ENCODE data around the gene ITIH6.
"Not testable (repeated sequence)": the region's sequence is repeated elsewhere in the genome, so short reads cannot be mapped to it uniquely, and the experiment has no call there.

ITIH6 gene

GRCh38 chrX:54786967-54787366 is 11.1 kb downstream of the ITIH6 start:
- TF ChIP-seq HDGF (IDR thresholded peaks at IDR 0.05; ENCODE audit: borderline replicate concordance) (no peak), FOXA1 (IDR thresholded peaks at IDR 0.05) (no peak), CTBP1 (IDR thresholded peaks at IDR 0.05; ENCODE audit: borderline replicate concordance) (no peak), TARDBP (IDR thresholded peaks at IDR 0.05) (no peak), LEF1 (IDR thresholded peaks at IDR 0.05; ENCODE audit: borderline replicate concordance) (no peak), SUZ12 (IDR thresholded peaks at IDR 0.05) (no peak), FOXM1 (IDR thresholded peaks at IDR 0.05; ENCODE audit: borderline replicate concordance) (no peak), ARNT (IDR thresholded peaks at IDR 0.05) (no peak), FOXK2 (IDR thresholded peaks at IDR 0.05) (no peak), L3MBTL2 (conservative IDR thresholded peaks at IDR 0.05) (no peak)
- TF ChIP-seq, protein P1, sequence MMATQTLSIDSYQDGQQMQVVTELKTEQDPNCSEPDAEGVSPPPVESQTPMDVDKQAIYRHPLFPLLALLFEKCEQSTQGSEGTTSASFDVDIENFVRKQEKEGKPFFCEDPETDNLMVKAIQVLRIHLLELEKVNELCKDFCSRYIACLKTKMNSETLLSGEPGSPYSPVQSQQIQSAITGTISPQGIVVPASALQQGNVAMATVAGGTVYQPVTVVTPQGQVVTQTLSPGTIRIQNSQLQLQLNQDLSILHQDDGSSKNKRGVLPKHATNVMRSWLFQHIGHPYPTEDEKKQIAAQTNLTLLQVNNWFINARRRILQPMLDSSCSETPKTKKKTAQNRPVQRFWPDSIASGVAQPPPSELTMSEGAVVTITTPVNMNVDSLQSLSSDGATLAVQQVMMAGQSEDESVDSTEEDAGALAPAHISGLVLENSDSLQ (IDR thresholded peaks at IDR 0.05), result no peak
- CTCF ChIA-PET, result interaction anchor here (1.3 kb wide), 1 partner anchor 147 kb away, joined by 6 read pairs; no protein-coding TSS in a partner anchor
- DNase-seq (ENCODE audit: extremely low spot score), result no peak
- POLR2A ChIA-PET, result interaction anchor here (1.0 kb wide), 1 partner anchor 147 kb away, joined by 3 read pairs; no protein-coding TSS in a partner anchor

DNA sequence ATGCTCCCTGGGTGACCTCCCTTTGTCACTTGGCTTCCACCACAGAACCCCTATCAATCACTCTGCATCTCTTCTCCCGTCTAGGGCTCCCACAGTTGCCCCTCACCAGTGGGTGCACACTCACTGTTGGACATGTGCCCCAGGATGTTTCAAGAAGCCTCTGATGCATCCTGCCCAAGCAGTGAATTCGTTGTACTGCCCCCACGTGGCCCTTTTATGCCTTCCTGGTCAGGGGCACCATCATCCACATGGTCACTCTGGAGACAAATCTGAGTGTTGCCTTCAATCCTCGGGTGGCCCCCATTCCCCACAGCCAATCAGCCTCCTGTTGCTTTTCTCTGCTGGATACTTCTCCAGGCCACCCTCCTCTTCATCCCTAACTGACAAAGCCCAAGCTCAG is 12.2 kb downstream of the ITIH6 start:
- no peak for TF ChIP-seq ELF4 (IDR thresholded peaks at IDR 0.05)
- ChIA-PET CTCF (interaction anchor here (0.5 to 1.3 kb wide), 2 partner anchors 146 to 1293 kb away, joined by 4 to 6 read pairs; no protein-coding TSS in a partner anchor), POLR2A (no interaction called here)
- DNase-seq (ENCODE audit: extremely low spot score), result peak; percentile 26

- POLR2A ChIA-PET, result no interaction called here
- DNase-seq (ENCODE audit: extremely low spot score), result no peak
- no peak for TF ChIP-seq FOXK2 (IDR thresholded peaks at IDR 0.05)
- TF ChIP-seq ELF4 (IDR thresholded peaks at IDR 0.05), result no peak
- no peak for TF ChIP-seq FOXA1 (IDR thresholded peaks at IDR 0.05)
- no peak for TF ChIP-seq SP1 (IDR thresholded peaks at IDR 0.05)
- TF ChIP-seq, protein P1 (IDR thresholded peaks at IDR 0.05), result no peak
- no peak for TF ChIP-seq TARDBP (IDR thresholded peaks at IDR 0.05)
- TF ChIP-seq HDGF (IDR thresholded peaks at IDR 0.05; ENCODE audit: borderline replicate concordance), result no peak
- no peak for TF ChIP-seq ZNF384 (IDR thresholded peaks at IDR 0.05)
- TF ChIP-seq SUZ12 (IDR thresholded peaks at IDR 0.05), result no peak
- no peak for TF ChIP-seq CTBP1 (IDR thresholded peaks at IDR 0.05; ENCODE audit: borderline replicate concordance)
- no peak for TF ChIP-seq ARNT (IDR thresholded peaks at IDR 0.05)
- TF ChIP-seq BHLHE40 (IDR thresholded peaks at IDR 0.05; ENCODE audit: borderline replicate concordance), result no peak
- no peak for TF ChIP-seq LEF1 (IDR thresholded peaks at IDR 0.05; ENCODE audit: borderline replicate concordance)
- CTCF ChIA-PET, result no interaction called here
Observed at GRCh38 chrX:54776987-54777672, 20.9 kb downstream of the ITIH6 start.

DNA sequence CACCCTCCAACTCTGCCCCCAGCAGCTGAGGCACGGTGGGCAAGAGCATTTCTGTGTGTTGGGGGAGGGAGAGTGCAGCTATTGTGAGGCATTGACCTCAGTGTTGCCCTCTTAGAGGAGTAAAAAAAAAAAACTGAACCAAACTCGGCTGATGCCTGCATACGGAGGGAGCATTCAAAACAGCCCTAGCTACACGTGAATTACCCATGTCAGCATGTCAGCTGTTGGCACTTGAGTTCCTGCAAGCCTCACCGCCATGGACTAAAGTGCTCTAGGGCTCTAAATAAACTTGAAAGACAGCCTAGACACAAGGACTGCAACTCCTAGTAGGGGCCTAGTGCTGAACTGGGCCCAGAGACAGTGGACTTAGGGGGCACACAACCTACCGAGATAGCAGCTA is 22.0 kb downstream of the ITIH6 start:
- DNase-seq (ENCODE audit: extremely low spot score), result no peak
- TF ChIP-seq ELF4 (IDR thresholded peaks at IDR 0.05), result no peak
- no peak for TF ChIP-seq ZNF384 (IDR thresholded peaks at IDR 0.05)
- no peak for TF ChIP-seq LEF1 (IDR thresholded peaks at IDR 0.05; ENCODE audit: borderline replicate concordance)
- POLR2A ChIA-PET, result no interaction called here

GRCh38 chrX:54774391-54775094 is 23.5 kb downstream of the ITIH6 start:
- CTCF ChIA-PET; DNase-seq (ENCODE audit: extremely low spot score): not testable (repeated sequence)
- POLR2A ChIA-PET, result interaction anchor here (0.9 to 1.0 kb wide), 2 partner anchors 135 to 226 kb away, joined by 3 to 5 read pairs; partner anchors contain the start of gene APEX2

More for the DNA sequence above, 22.0 kb downstream of the ITIH6 start:
- CTCF ChIA-PET, result no interaction called here

DNA sequence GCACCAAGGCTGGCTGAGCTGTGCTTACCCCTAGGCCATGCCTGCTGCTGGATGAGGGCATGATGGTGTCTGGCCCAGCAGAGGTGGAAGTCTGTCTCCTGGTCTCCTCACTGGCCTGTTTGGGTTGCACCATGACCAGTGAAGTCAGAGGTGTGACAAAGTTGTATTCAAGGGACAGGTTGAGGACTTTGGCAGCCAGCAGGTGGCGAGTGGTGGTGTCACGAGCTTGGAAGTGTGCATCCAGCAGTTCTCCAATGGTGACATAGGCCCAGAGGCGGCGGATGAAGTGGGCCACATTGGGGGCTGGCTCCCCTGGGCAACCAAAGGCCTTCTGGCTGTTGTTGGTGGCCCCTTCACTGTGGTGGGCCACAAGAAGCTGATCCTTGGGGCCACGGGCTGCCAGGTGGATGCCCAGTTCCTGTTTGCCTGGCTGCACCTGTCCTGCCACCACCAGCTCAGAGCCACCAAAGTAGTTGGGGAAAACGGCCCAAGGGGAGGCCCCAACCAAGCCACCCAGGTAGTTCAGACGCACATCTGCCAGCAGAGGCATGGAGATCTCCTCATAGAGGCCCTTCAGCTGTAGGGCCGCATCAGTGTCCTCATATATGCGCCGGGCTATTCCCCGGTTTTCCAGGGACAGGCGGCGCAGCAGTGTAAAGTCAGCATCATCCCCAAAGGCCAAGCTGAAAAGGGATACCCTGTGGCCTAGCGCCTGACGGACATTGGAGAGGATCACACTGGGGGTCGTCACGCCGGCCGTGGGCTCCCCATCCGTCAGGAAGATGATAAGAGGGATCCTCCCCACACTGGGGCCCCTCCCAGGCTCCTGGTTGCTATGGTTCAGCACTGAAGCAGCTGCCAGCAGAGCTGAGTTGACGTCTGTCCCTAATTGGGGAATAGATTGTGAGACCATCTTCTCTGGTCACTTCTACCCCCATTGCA is 39.7 kb downstream of the ITIH6 start:
- TF ChIP-seq L3MBTL2 (conservative IDR thresholded peaks at IDR 0.05), result no peak
- TF ChIP-seq HDGF (IDR thresholded peaks at IDR 0.05; ENCODE audit: borderline replicate concordance), result no peak
- TF ChIP-seq, protein P1 (IDR thresholded peaks at IDR 0.05), result no peak
- no peak for TF ChIP-seq LEF1 (IDR thresholded peaks at IDR 0.05; ENCODE audit: borderline replicate concordance)
- no peak for TF ChIP-seq SP1 (IDR thresholded peaks at IDR 0.05)
- no peak for TF ChIP-seq BHLHE40 (IDR thresholded peaks at IDR 0.05; ENCODE audit: borderline replicate concordance)
- no peak for TF ChIP-seq TARDBP (IDR thresholded peaks at IDR 0.05)
- no peak for TF ChIP-seq FOXK2 (IDR thresholded peaks at IDR 0.05)
- no peak for TF ChIP-seq ARNT (IDR thresholded peaks at IDR 0.05)
- no peak for TF ChIP-seq FOXM1 (IDR thresholded peaks at IDR 0.05; ENCODE audit: borderline replicate concordance)
- TF ChIP-seq SUZ12 (IDR thresholded peaks at IDR 0.05), result no peak
- no peak for TF ChIP-seq FOXA1 (IDR thresholded peaks at IDR 0.05)
- ChIA-PET CTCF (no interaction called here), POLR2A (interaction anchor here (1.2 kb wide), 1 partner anchor 119 kb away, joined by 3 read pairs; no protein-coding TSS in a partner anchor)
- no peak for DNase-seq (ENCODE audit: extremely low spot score)
